ES-I3 (cell line): ENCODE results near the gene CENPS.

Experiments
- H3K36me3 ChIP-seq: 2 replicates; pipeline ENCODE4 v1.6.1; 2013; ENCODE audit warnings: mild to moderate bottlenecking, low read length, control low read depth, moderate library complexity; ENCODE audit not compliant: insufficient read depth
- H3K4me1 ChIP-seq: 2 replicates; pipeline ENCODE4 v1.6.1; 2013; ENCODE audit warnings: mild to moderate bottlenecking, control low read depth, low read length; ENCODE audit not compliant: insufficient read depth
- H3K9ac ChIP-seq: 2 replicates; pipeline ENCODE4 v1.6.1; 2013; ENCODE audit warnings: low read depth, mild to moderate bottlenecking, low read length, moderate library complexity
- H3K9me3 ChIP-seq: 2 replicates; pipeline ENCODE4 v1.6.1; 2013; ENCODE audit warnings: mild to moderate bottlenecking, low read length, moderate library complexity; ENCODE audit not compliant: control insufficient read depth, insufficient read depth

Gene CENPS

GRCh38 chr1:10474613-10475507, 44.6 kb downstream of the CENPS start, which contains the start of gene PEX14:
PEX14 (plus strand) TSS chr1:10474950; CDS start chr1:10474967, 17 bp downstream.
- Histone ChIP-seq H3K4me1 (peaks cover 5% of the 10 kb centered on the region), H3K9me3 (no peaks in the 10 kb centered on the region), H3K9ac (peak within 1 kb of the TSS; percentile 94), H3K36me3 (peaks cover 4% of the 10 kb centered on the region; the same call in 1 of the 2 replicates)

DNA sequence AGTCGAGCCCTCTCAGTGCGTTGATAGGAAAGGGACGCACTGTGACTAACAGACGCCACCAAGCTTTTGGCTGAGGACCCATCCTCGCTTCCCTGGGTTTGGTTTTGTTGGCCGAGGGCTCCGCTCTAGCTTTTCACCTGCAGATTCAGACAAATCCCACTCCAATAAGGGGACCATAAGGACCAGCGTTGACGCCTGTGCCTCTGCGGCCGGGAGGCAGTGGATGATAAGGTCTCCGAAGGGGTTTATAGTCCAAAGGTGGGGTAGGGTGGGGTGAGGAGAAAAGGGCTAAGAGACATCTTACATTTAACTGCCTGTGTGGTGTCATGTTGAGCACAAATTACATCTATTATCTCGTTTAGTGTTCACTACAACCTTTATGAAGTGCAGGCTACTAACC, 45.3 kb downstream of the CENPS start:
- peak overlapping the region; percentile 94 for H3K9ac ChIP-seq
- no peaks in the 10 kb centered on the region for H3K36me3 ChIP-seq
- no peaks in the 10 kb centered on the region for H3K9me3 ChIP-seq
- peaks cover 5% of the 10 kb centered on the region for H3K4me1 ChIP-seq

GRCh38 chr1:10479296-10479695, 49.1 kb downstream of the CENPS start:
- no peaks in the 10 kb centered on the region for H3K36me3 ChIP-seq
- H3K4me1 ChIP-seq: peaks cover 5% of the 10 kb centered on the region
- H3K9ac ChIP-seq: no peak overlapping the region

GRCh38 chr1:10480614-10481013, 50.4 kb downstream of the CENPS start:
- Histone ChIP-seq H3K9ac (no peak overlapping the region), H3K9me3 (no peaks in the 10 kb centered on the region), H3K36me3 (no peaks in the 10 kb centered on the region), H3K4me1 (peaks cover 5% of the 10 kb centered on the region)

More at GRCh38 chr1:10479296-10479695, 49.1 kb downstream of the CENPS start:
- no peaks in the 10 kb centered on the region for H3K9me3 ChIP-seq

DNA sequence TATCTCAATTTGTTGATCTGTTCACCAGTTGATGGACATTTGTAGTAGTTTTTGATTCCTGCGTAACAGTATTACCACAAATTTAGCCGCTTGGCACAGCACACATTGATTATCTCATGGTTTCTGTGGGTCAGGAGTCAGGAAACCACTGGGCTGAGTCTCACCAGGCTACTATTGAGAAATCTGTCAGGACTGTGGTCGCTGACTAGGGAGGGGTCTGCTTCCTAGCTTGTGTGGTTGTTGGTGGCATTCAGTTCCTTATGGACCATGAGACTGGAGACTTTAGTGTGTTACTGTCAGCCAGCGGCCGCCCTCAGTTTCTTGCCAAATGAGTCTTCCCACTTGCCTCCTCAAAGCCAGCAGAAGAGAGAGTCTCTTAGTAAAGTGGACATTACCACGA, 54.3 kb downstream of the CENPS start:
- H3K9me3 ChIP-seq: no peaks in the 10 kb centered on the region
- no peaks in the 10 kb centered on the region for H3K36me3 ChIP-seq
- no peaks in the 10 kb centered on the region for H3K4me1 ChIP-seq
- H3K9ac ChIP-seq: no peak overlapping the region

GRCh38 chr1:10489291-10490055, 59.2 kb downstream of the CENPS start:
- H3K4me1 ChIP-seq: 0 out of 2 replicates have a peak, but pooled peaks cover 5% of the 10 kb centered on the region
- H3K9ac ChIP-seq: no peak overlapping the region
- no peaks in the 10 kb centered on the region for H3K36me3 ChIP-seq
- H3K9me3 ChIP-seq: no peaks in the 10 kb centered on the region

- Histone ChIP-seq H3K36me3 (no peaks in the 10 kb centered on the region), H3K4me1 (peaks cover 9% of the 10 kb centered on the region; the same call in 1 of the 2 replicates), H3K9ac (no peak overlapping the region), H3K9me3 (no peaks in the 10 kb centered on the region)
Measured at GRCh38 chr1:10490286-10490970, 60.2 kb downstream of the CENPS start.
